ENCODE data around the gene ST6GALNAC3. TPM values are rescaled to one million over a fixed set of nuclear protein-coding genes. Genes with fewer than 3 reads are reported as not detected.

Gene ST6GALNAC3
- total RNA-seq, 2 donors from 2014 or later: 6.3 to 7.6 TPM

GRCh38 chr1:76103034-76103433 is 28.5 kb downstream of the ST6GALNAC3 start:
- Mint-ChIP-seq H3K27ac (peak overlapping the region; percentile 19), H3K4me1 (peaks cover 7% of the 10 kb centered on the region)

GRCh38 chr1:76105372-76105771 is 30.8 kb downstream of the ST6GALNAC3 start:
- no peak for DNase-seq
- peaks cover 10% of the 10 kb centered on the region for H3K4me1 ChIP-seq (ENCODE audit: control insufficient read depth, insufficient read depth, low read length)
- H3K27ac ChIP-seq (ENCODE audit: low read depth, low read length): no peak overlapping the region
- H3K36me3 Mint-ChIP-seq (ENCODE audit: low read depth): no peaks in the 10 kb centered on the region
- H3K4me3 ChIP-seq (ENCODE audit: low read length): no peak overlapping the region
- H3K27me3 ChIP-seq (ENCODE audit: control insufficient read depth, insufficient read depth, low read length, poor library complexity, severe bottlenecking): no peaks in the 10 kb centered on the region
- peaks cover 14% of the 10 kb centered on the region for H3K4me1 Mint-ChIP-seq
- no peaks in the 10 kb centered on the region for H3K36me3 ChIP-seq (ENCODE audit: control insufficient read depth, insufficient read depth, low read length)
- H3K4me3 Mint-ChIP-seq: no peak overlapping the region
- no peaks in the 10 kb centered on the region for H3K9me3 Mint-ChIP-seq
- H3K9me3 ChIP-seq (ENCODE audit: control insufficient read depth, low read length): no peaks in the 10 kb centered on the region
- no peaks in the 10 kb centered on the region for H3K27me3 Mint-ChIP-seq (ENCODE audit: insufficient read depth)
- TF ChIP-seq CTCF (conservative IDR thresholded peaks at IDR 0.05): no peak
- WGBS, 2 experiments (ENCODE audit: insufficient coverage in 1 of 2, insufficient read length in 1 of 2): 79 to 87% methylated on average over 2 of the region's 2 CpGs
- H3K27ac Mint-ChIP-seq: no peak overlapping the region
- H3K9ac ChIP-seq (ENCODE audit: extremely low read depth, low read length, poor library complexity, severe bottlenecking): no peak overlapping the region

More at GRCh38 chr1:76103034-76103433, 28.5 kb downstream of the ST6GALNAC3 start:
- no peak for TF ChIP-seq CTCF (conservative IDR thresholded peaks at IDR 0.05)
- no peaks in the 10 kb centered on the region for H3K9me3 Mint-ChIP-seq
- H3K9me3 ChIP-seq (ENCODE audit: control insufficient read depth, low read length): no peaks in the 10 kb centered on the region
- H3K9ac ChIP-seq (ENCODE audit: extremely low read depth, low read length, poor library complexity, severe bottlenecking): no peak overlapping the region
- no peak overlapping the region for H3K4me3 Mint-ChIP-seq
- DNase-seq: no peak
- no peaks in the 10 kb centered on the region for H3K36me3 Mint-ChIP-seq (ENCODE audit: low read depth)
- no peaks in the 10 kb centered on the region for H3K36me3 ChIP-seq (ENCODE audit: control insufficient read depth, insufficient read depth, low read length)
- no peak overlapping the region for H3K27ac ChIP-seq (ENCODE audit: low read depth, low read length)
- H3K4me1 ChIP-seq (ENCODE audit: control insufficient read depth, insufficient read depth, low read length): peaks cover 2% of the 10 kb centered on the region
- H3K27me3 Mint-ChIP-seq (ENCODE audit: insufficient read depth): no peaks in the 10 kb centered on the region
- H3K4me3 ChIP-seq (ENCODE audit: low read length): no peak overlapping the region
- H3K27me3 ChIP-seq (ENCODE audit: control insufficient read depth, insufficient read depth, low read length, poor library complexity, severe bottlenecking): no peaks in the 10 kb centered on the region

- Mint-ChIP-seq H3K4me1 (peaks cover 14% of the 10 kb centered on the region), H3K4me3 (no peak overlapping the region), H3K27ac (no peak overlapping the region), H3K27me3 (ENCODE audit: insufficient read depth) (no peaks in the 10 kb centered on the region), H3K9me3 (peaks cover 2% of the 10 kb centered on the region), H3K36me3 (ENCODE audit: low read depth) (no peaks in the 10 kb centered on the region)
- WGBS, 2 experiments (ENCODE audit: insufficient coverage in 1 of 2, insufficient read length in 1 of 2): 86 to 100% methylated on average over 1 of the region's 1 CpG
- H3K4me3 ChIP-seq (ENCODE audit: low read length): no peak overlapping the region
- H3K27me3 ChIP-seq (ENCODE audit: control insufficient read depth, insufficient read depth, low read length, poor library complexity, severe bottlenecking): no peaks in the 10 kb centered on the region
- no peaks in the 10 kb centered on the region for H3K36me3 ChIP-seq (ENCODE audit: control insufficient read depth, insufficient read depth, low read length)
- H3K9me3 ChIP-seq (ENCODE audit: control insufficient read depth, low read length): no peaks in the 10 kb centered on the region
- no peak overlapping the region for H3K27ac ChIP-seq (ENCODE audit: low read depth, low read length)
- H3K4me1 ChIP-seq (ENCODE audit: control insufficient read depth, insufficient read depth, low read length): peaks cover 10% of the 10 kb centered on the region
- no peak for TF ChIP-seq CTCF (conservative IDR thresholded peaks at IDR 0.05)
- no peak overlapping the region for H3K9ac ChIP-seq (ENCODE audit: extremely low read depth, low read length, poor library complexity, severe bottlenecking)
- no peak for DNase-seq
Observed at GRCh38 chr1:76106251-76106650, 31.7 kb downstream of the ST6GALNAC3 start.
